Measurements from ENCODE around the gene MTMR3. TPM values are rescaled to one million over a fixed set of nuclear protein-coding genes. Genes with fewer than 3 reads are reported as not detected.

MTMR3 gene
- total and polyA plus RNA-seq, 2 of the 8 experiments (the other 6 are each of a cell fraction or from before 2014, with no cell fraction given), result 16.9 to 18.5 TPM

DNA sequence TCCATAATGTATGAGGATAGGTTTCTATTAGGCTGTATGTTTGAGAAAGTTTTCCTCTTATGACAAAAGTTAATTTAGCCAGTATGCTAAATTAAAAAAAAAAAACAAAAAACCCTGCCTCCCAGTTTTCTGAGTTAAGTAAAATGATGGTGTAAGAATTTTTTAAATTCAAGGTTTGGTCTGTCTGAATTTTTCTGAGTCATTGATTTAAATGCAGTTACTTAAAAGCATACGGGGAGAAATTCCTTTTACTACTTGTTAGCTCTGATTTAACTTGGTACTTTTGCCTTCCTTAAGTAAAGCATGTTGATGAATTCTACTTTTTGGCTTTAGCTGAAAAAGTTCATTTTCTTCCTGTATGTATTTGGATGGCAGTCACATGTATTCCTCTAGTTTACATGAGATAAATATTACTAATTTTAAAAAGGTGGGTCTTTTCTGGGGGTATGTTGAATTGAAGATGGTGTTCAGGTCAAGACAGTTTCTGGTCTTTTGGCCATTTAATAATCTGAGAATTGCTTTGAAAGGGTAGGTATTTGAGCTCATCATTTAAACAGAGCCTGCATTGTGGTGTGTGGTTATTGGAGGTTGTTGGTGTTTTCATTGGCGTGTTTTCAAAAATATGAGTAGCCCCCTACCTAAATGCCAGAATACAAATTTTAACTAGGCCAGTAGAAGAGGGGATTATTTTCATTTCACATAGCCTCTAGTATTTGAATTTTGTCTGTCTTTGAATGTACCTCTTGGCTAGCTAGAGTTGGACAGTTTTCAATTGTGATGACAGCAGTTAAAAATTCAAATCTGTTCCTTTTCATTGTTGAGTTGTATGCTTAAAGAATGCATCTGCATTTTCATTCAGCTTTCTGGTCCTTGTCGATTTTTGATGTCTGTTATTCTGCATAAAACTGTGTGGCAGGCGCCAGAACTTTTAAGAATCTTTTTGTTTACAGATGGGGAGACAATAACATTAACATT lies 64.7 kb downstream of the MTMR3 start:
- no peaks in the 10 kb centered on the region; a peak in 1 of 4 replicates for H3K9me3 ChIP-seq (ENCODE audit: insufficient read depth in 2 of 2, low read depth in 1 of 2, low read length in 1 of 2)
- no peak overlapping the region for H4K5ac ChIP-seq (ENCODE audit: insufficient read length, low read depth, low read length)
- H2BK15ac ChIP-seq (ENCODE audit: low read length), result no peak overlapping the region
- FAIRE-seq, result no peak
- no peaks in the 10 kb centered on the region for H3K36me3 ChIP-seq (ENCODE audit: control insufficient read depth in 2 of 4, insufficient read depth in 4 of 4, low read length in 3 of 4)
- WGBS, 2 experiments (ENCODE audit: extremely low coverage in 1 of 2, insufficient coverage in 1 of 2, insufficient read length in 1 of 2, insufficient replicate concordance in 2 of 2, low coverage in 1 of 2, low lambda C conversion rate in 2 of 2, missing lambda C conversion rate in 1 of 2), result 43% methylated on average over 4 of the region's 4 CpGs; no CpG with 5 or more reads in 1 of the 2 experiments
- H3K79me2 ChIP-seq (ENCODE audit: control insufficient read depth in 1 of 2, insufficient read depth in 2 of 2, low read length in 2 of 2), result peaks cover 0 to 79% of the 10 kb centered on the region in 2 experiments; a peak in 3 of 4 replicates
- POLR2A ChIA-PET (ENCODE audit: partially characterized antibody), result interaction anchor here (1.0 to 1.5 kb wide), 3 partner anchors 9 to 110 kb away, joined by 3 read pairs; partner anchors contain the start of gene ASCC2
- 0 out of 2 replicates have a peak, but pooled peaks cover 2% of the 10 kb centered on the region for H3K79me1 ChIP-seq (ENCODE audit: low read depth, low read length)
- H3K14ac ChIP-seq (ENCODE audit: insufficient read length), result no peak overlapping the region
- H4K91ac ChIP-seq (replicated peaks; ENCODE audit: insufficient read length, low read length), result no peak overlapping the region
- H3K4ac ChIP-seq (replicated peaks; ENCODE audit: insufficient read length, low read depth, low read length), result no peak overlapping the region
- no peak overlapping the region for H2BK5ac ChIP-seq (ENCODE audit: low read depth, low read length)
- DNase-seq (ENCODE audit: low read depth in 1 of 2, low spot score in 2 of 2), result no peak
- peaks cover 0 to 15% (median 9%) of the 10 kb centered on the region in 4 experiments; a peak in 4 of 7 replicates for H3K4me1 ChIP-seq (replicated peaks in 1 of 4; ENCODE audit: control insufficient read depth in 3 of 4, insufficient read depth in 4 of 4, low read length in 3 of 4)
- H3K4me3 ChIP-seq (ENCODE audit: extremely low read depth in 1 of 4, insufficient read depth in 2 of 4, low read depth in 3 of 4, low read length in 4 of 4), result no peak overlapping the region
- no peak overlapping the region for H2BK20ac ChIP-seq (ENCODE audit: low read length)
- H3K23ac ChIP-seq (ENCODE audit: insufficient read length), result no peak overlapping the region
- peaks cover 0 to 1% of the 10 kb centered on the region in 2 experiments for H4K20me1 ChIP-seq (replicated peaks in 1 of 2; ENCODE audit: control insufficient read depth in 1 of 2, insufficient read depth in 2 of 2, low read length in 2 of 2)
- H3K18ac ChIP-seq (ENCODE audit: extremely low read depth, low read length), result no peak overlapping the region
- H3K27ac ChIP-seq (ENCODE audit: low read depth, low read length), result no peak overlapping the region
- no peaks in the 10 kb centered on the region for H3K27me3 ChIP-seq (replicated peaks in 1 of 4; ENCODE audit: control insufficient read depth in 3 of 4, extremely low read depth in 1 of 4, insufficient read depth in 3 of 4, low read length in 3 of 4)
- H2BK120ac ChIP-seq (replicated peaks; ENCODE audit: low read depth, low read length), result no peak overlapping the region
- no peak overlapping the region for H2AK5ac ChIP-seq (ENCODE audit: low read depth, low read length)
- peak overlapping the region in 1 of 2 experiments; percentile 26; a peak in 1 of 4 replicates for H3K4me2 ChIP-seq (ENCODE audit: insufficient read depth in 1 of 2, low read depth in 2 of 2, low read length in 2 of 2)
- H2AFZ ChIP-seq (ENCODE audit: low read length), result no peak overlapping the region
- CTCF ChIA-PET (ENCODE audit: partially characterized antibody), result interaction anchor here (0.6 to 1.8 kb wide), 2 partner anchors 58 to 88 kb away, joined by 5 to 6 read pairs; no protein-coding TSS in a partner anchor
- no peak for TF ChIP-seq TBP (IDR thresholded peaks at IDR 0.05; ENCODE audit: low read depth, low read length)
- TF ChIP-seq TCF12 (IDR thresholded peaks at IDR 0.05; ENCODE audit: low read depth, low read length), result no peak
- TF ChIP-seq, protein P1, sequence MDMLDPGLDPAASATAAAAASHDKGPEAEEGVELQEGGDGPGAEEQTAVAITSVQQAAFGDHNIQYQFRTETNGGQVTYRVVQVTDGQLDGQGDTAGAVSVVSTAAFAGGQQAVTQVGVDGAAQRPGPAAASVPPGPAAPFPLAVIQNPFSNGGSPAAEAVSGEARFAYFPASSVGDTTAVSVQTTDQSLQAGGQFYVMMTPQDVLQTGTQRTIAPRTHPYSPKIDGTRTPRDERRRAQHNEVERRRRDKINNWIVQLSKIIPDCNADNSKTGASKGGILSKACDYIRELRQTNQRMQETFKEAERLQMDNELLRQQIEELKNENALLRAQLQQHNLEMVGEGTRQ (IDR thresholded peaks at IDR 0.05; ENCODE audit: low read length), result no peak
- TF ChIP-seq POLR2AphosphoS5 (IDR thresholded peaks at IDR 0.05; ENCODE audit: low read depth, low read length), result no peak
- H3K56ac ChIP-seq (replicated peaks; ENCODE audit: insufficient read length, low read depth, low read length), result no peak overlapping the region
- no peak overlapping the region for H4K8ac ChIP-seq (ENCODE audit: extremely low read depth, insufficient read depth, low read length)
- no peak overlapping the region for H2BK12ac ChIP-seq (ENCODE audit: low read depth, low read length)
- no peaks in the 10 kb centered on the region for H3K23me2 ChIP-seq (ENCODE audit: low read depth, low read length)
- no peak overlapping the region for H3K9ac ChIP-seq (replicated peaks in 1 of 4; ENCODE audit: extremely low read depth in 1 of 4, low read depth in 3 of 4, low read length in 3 of 4)
